SW 1271 (cell line): ENCODE results near the gene MAMDC2.

ENCODE experiments used
- DNase-seq, 2 experiments: peaks; one replicate each; lab custom pipeline; 2025; lab: John Stamatoyannopoulos, UW

Gene MAMDC2

DNA sequence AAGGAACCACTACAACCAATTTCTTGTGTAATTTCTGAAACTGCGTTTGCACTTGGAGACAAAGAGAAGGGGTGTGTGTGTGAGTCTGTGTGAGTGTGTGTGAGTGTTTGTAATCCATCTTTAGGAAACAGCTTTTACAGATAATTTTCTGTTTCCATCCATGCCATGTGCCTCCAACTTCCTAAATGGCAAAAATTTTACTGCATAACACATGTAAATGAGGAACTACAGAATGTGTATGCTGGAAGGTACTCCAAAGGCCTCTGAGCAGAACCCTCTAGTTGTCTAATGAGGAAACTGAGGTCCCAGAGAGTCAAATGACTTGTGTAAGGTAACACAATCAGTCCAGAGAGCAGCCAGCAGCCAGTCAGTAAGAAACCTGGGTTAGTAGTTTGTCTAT, 20.8 kb downstream of the MAMDC2 start:
- DNase-seq: no peak

DNA sequence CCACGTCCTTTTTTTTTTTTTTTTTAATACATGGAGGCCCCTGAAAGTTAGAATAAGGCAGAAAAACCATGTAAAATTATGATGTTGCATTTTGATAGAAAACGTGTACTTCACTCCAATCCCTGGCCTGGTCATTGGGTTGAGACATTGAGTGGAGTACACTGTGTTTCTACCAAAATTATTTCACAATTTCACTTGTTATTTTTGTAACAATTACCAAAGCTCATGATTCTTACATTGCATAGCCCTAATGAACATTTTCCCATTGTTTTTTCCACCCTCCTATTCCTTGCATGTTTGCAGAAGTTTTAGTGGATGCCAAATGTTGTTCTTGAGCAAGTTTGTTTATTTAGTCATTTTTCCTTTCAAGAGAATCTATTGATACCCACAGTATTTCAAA, 21.9 kb downstream of the MAMDC2 start:
- no peak for DNase-seq

DNA sequence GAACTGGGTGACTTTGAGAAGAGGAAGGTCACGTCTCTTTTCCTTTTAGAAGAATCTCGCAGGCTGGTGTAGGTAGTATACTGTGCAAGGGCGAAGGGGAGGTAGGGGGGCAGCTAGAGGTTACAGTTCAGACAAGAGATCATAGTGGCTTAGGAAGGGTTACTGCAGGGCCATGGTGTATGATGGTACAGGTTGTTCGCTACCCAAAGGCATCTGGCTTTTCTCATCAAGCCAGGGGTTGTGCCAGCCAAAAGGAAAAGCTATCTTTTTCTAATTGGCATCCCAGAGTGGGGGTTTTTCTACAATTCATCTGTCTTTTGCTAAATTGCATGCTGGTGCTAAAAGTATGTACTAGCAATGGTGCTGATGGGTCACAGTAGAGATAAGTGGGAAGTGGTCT, 22.8 kb downstream of the MAMDC2 start:
- no peak for DNase-seq

DNA sequence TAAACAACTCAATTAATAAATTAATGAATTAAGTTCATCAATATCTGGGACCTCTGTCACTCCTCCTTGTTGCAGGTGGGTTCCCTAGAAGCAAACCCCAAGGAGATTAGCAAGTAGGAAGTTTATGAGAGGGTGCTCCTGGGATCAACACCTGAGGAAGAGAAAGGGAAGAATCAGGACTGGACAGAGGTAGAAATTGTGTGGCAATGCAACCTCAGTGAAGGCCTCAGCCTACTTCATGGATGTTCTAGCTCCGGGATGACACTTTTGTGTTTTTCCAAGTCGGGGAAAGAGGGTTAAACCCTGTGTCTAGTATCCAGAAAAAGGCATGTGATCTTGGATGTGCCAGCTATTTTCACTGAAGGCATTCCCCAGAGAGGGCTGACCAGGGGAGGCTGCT, 23.2 kb downstream of the MAMDC2 start:
- DNase-seq: no peak

DNA sequence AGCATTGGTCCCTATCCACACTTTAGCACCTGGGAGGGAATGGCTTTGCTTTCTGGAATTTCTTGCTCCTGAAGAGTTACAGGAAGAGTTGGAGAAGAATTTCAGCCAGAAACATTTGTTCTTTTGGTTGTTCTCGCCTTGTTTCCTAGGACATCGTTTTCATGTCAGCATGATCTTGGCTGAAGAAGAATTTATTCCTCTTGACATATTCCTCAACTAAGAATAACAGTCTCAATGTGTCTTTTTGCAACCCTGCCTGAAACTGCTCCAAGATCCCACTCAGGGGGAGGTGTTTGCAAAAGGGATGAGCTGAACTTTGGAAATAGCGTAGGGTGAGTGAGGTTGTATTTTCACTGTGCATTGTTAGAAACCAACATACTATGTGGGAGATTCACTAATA, 26.1 kb downstream of the MAMDC2 start:
- no peak for DNase-seq

DNA sequence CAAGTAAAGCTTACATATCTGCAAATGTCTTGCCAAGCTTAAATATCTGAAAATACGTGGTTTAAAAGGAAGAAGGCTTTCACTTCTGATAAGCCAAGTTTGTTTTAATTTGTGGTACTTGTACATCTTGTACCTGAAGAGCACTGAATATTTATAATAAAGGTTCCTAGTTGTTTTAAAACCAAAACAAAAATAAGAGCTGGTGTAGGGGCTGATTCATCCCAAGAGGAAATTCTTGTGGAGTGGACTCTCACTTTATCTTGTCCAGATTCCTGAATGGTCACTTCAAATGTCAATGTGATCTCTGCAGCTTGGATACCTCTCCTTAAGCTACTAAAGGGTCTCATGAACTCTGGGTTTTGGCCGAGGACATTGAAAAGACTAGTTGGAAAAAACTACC, 29.5 kb downstream of the MAMDC2 start:
- no peak for DNase-seq

DNA sequence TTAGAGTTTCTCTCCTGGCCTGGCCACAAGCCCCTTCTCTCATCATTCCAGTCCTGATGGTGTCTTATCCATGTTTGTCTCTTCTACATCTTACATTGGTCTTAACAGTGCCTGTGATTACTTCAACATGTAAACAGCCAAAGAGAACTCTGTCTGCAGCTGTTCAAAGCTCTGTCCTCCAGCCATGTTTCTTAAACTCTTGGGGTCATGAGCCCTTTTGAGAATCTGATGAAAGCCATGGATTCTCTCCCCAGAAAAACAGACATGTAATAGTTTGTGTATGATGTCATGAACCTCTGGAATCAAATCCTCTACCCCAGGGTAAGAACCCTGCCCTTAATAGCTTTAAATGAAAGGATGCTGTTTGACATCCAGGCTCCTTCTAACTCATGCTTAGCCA, 30.1 kb downstream of the MAMDC2 start:
- no peak for DNase-seq

DNA sequence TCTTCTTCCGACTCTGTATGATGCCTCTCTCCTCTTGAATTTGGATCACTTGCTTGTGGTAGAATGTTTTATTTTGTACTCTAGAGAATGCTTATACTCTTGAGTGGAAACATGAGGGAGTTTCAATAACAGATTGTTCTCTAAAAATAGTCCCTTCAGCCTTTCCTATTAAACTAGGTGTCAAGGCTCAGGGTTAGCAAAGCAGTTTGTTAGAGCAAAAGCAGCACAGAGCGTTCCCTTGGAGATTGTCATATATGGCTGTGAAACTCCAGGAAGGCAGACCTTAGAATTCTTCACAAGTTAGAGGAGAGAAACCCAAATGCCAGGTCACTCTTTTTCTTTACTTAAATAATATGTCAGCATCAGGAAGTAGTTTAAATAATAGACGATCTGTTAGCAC, 33.0 kb downstream of the MAMDC2 start:
- DNase-seq: no peak

DNA sequence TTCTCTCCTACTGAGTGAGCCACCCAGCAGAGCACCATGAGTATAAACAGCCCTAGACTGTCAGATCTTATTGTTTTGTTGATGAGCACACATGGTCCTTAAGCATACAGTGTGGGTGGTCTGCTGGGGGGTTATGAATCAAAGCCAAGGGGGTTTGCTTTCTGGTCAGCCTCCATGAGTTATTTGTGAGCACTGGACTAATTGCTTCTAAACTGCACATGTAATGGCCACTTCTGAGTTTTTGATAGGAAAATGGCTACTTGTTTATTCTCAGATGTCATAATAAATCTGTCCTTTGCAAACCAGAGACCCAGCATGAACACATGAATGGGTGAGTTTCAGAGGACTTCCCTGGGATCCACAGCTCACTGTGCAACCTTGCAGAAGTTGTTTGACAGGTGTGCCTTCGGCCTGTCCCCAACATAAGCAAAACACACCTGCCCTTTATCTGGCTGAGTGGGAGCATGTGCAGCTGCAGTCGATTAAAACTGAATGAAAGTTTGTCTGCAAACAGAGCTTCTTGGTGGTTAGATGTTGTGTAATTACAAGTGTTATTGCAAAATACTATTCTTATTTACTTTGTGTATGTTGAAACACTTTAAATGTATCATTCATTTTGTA, 35.9 kb downstream of the MAMDC2 start:
- no peak for DNase-seq

DNA sequence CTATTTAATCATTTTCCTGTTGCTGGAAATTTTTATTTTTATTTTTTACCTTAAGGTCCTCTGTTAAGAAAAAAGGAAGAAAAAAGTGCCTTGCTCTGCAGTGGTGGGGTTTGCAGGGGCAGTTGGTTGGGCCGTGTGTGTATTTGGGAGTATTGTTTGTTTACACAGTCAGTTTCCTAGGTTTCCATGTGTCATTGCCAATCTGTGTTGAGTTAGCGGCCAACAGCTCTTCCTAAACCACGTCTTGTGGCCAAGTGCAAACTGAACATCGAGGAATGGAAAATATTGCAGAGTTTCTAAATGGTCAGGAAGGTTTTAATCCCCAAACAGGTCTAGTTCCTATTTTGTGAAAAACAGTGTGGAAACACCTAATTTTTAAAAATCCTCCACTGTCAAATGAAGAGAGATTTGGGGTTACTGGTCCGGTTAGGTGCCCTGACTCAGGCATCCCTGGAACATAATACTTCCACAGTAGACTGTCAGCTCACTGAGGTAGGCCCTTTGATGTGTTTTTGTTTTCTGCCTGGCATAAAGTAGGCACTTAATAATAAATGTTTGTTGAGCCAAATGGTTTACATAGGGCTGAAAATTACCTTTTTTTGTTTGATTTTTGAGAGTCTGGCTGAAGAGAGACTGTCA, 37.0 kb downstream of the MAMDC2 start:
- no peak for DNase-seq

DNA sequence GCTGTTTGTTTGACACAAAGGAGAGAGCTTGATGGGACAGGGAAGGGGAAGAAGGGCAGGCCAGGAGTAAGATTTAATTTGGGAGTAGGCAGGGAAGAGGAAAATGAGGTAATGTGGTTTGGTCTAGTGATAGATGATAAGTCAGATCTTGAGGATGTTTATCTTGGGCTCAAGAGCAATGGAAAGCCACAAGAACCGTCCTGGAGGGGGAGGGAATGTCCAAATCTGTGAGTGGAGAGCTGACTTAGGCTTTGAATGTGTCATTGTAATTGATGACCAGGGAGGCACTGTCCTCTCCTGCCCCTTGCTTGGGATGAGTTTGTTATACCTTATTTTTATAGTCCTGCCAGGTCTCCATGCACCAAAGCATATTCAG, 37.5 kb downstream of the MAMDC2 start:
- DNase-seq: no peak

DNA sequence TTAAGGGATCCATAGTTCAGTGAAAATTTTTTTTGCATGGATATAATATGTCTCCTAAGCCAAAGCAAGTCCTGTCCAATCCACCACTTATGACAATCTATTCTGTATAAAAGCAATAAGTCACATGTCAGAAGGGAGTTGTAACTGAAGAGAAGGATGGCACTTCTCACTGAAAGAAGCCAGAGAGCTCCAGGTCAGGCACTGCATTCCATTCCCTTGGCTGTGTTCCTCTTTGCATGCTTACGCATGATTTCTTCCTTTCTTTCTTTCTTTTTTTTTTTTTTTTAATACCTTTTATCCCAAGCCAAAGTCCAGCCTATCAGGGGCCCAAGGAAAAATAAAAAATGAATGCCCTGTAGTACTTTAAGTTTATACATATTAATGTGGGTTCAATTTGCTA, 39.8 kb downstream of the MAMDC2 start:
- DNase-seq: no peak

DNA sequence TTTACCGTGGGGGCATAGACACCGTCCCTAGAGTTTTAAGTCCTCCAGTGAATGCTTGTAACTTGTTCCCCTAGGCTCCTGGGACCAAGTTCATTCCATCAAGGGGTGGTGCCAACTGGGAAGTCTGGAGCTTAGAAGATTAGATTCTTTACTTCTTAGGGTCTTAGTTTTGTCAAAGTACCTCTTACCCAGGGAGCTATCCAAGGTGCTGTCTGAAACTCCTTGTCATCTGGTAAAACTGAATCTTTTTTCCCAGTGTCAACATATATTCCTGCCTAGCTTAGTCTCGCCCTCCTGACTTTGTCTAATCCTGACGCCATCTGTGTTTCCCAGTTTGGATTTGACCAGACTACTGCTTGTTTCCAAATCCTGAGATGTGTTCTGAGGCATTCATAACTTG, 41.6 kb downstream of the MAMDC2 start:
- DNase-seq: no peak

DNA sequence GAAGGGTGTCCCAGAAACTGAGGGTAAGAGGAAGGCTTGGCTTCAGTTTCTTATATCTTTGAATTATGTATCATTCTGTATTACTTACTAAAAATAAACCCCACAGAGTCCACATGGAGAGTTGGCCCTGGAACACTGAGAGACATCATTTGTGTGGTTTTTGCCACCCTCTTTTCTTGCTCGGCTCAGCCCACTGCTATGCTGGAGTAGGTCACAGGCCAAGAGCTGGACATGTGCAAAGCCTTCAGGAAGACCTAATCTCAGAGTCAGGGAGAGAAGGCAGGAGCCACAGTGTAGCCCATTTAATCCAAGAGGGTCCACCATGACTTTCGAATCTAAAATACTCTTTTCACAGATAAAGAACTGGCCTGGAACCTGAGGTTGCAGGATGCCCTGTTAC, 47.5 kb downstream of the MAMDC2 start:
- no peak for DNase-seq

DNA sequence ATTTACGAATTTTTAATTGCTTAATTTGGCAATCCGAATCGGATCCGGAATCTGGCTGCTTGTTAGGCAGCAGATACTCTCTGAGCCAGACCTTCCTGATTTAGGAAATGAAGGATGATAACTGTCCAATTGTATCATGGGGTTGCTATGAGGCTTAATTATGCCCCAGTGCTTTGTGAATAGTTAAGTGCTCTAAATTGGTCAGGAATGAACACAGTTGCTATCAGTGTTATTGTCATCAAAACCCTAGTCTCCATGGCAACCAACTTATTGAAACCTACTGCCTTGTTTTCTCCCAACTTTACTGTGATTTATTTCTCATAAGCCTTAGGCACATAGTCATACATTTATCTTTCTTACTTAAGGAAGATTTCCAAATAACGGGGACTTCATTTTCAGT, 47.9 kb downstream of the MAMDC2 start:
- DNase-seq: no peak

DNA sequence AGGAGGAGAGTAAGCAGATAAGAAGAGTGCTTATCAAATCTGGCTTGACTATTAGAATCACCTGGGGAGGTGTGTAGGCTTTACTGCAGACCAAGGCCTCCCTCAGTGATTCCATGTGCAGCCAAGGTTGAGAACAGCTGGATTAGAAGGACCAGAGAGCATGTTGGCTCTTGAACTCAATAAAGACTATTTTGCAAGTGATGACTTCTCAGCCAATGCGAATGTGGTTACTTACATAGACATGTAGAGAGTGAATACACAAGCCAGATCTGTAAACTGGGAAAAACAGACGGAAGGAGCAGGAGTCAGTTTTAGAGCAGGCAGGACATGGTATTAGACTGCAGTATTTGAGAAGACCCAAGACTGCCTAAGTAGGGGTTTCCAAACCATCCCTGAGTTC, 48.5 kb downstream of the MAMDC2 start:
- no peak for DNase-seq

DNA sequence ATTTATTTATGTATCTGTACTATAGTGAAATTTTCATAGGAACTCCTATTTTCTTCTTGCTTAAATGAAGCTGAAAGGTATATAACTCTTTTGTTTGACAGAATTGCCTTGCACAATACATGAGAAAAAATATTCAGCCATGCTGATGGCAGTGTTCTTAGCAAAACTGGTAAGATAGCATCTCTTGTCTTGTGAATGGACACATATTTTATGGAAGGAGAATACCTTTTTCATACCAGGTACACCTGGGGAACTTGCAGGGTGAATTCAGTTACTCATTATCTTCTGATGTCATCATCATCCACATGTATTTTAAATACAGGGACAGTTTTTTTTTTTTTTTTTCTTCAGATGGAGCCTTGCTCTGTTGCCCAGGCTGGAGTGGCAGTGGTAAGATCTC, 49.4 kb downstream of the MAMDC2 start:
- DNase-seq: no peak

DNA sequence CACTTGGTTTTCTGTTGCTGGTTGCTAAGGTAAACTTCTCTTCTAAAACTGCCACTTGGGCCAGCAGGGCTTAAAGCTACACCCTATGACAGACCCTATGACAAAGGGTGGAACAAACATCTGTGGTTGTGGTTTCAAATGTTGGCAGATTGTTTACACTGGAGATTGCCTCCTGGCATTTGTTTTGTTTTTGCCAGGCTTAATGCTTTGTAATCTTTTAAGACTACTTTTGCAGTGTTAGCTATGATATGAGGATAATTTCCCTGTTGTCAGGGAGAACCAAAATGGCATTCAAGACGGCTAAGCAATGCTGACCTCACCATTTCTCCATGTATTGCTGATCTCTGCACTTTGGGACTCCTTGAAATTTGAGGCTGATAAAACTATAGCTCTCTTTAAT, 50.3 kb downstream of the MAMDC2 start:
- DNase-seq: no peak

DNA sequence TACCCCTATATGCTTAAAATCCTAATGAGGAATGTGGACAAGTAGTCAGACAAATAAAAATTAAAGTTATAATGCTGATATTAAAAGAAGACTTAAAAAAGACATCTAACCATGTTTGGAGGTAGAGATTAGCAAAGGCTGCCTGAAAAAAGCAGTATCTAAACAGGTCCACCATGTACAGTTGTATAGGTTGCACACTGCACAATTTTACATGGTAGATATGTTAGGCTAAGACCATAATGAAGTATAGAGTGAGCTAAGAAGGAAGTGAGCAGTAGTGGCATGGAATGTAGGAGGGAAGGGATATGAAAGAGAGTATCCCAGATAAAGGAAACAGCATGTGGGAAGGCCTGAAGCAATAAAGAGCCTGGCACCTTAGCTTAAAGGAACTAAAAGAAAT, 51.1 kb downstream of the MAMDC2 start:
- DNase-seq: no peak

DNA sequence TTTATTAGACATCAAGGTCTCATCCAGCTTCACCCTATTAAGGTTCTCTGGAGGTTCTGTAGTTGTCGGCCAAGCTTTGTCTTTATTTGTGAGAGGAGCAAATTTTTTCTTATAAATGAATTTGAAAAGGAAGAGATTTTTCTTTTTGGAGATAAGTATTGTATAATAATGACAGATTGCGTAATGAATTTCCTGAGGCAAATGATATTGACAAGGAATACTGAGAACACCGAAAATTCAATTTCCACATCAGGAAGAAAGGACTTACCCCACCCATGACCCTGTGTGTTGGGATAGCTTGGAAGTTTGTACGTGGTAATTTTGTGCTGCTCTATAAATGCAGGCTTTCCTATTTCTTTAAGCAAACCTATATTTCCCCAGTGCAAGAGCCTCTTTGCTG, 53.5 kb downstream of the MAMDC2 start:
- no peak for DNase-seq

DNA sequence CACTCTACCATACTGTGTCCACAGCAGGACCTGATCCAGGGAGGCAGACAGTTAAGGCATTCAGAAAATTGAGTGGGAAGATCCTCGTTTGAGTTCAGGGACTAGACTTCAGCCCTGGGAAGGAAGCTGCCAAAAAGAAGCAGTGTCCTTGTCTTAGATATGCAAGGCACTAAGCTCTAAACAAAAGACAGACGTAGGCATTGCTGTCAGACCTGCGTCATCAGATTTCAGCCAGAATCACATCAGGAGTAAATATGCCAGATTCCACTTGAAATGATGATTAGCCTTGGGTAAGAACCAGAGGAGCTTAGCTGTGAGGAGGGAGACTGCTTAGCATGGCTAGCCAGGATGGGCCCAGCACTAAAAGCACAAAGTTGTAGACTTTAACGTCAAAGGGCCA, 56.7 kb downstream of the MAMDC2 start:
- no peak for DNase-seq

DNA sequence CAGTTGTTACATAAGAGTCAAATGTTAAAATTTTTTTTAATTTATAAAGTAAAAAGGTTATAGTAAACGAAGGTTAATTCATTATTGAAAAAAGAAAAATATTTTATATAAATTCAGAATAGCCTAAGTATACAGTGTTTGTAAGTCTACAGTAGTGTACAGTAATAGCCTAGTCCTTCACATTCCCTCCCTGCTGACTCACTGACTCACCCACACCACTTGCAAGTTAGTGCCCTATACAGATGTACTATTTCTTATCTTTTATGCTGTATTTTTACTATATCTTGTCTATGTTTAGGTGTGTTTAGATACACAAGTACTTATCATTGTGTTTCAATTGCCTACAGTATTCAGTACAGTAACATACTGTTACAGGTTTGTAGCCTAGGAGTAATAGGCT, 57.6 kb downstream of the MAMDC2 start:
- DNase-seq: no peak

DNA sequence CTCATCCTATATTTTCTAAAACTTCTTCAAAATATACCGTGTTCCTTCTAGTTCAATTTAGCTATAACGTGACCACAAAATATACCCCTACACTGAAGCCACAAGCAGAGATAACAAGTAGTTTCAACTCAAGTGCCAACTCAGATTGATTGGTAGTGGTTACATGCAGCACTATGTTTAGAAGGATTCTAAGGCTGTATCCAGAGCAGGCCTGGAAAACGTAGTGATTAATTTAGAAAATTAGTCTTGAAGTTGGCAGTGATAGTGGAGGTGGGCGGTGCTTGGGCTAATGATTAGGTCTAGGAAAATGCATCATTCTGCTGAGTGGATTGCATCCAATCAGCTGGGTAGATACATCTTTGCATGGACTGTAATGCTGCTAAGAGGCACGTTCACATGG, 61.5 kb downstream of the MAMDC2 start:
- DNase-seq: no peak

DNA sequence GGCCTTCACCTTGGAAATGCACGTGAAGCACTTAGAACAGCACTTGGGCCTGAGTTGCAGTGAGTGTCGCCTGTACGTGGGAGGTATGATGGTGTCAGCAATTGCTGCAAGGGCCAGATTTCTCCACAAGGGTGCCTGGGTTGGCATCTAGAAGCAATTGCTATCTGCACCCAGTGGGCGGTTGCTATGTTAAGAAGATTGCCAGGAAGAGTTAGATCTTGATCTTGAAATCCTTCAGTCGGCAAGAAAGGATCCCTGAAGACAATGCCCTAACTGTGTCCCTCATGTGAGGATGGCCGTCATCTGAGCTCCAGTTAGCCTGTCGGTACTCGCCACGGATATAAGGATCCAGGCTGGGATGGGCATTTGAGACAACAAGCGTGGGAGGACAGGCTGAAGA, 62.9 kb downstream of the MAMDC2 start:
- DNase-seq: no peak

DNA sequence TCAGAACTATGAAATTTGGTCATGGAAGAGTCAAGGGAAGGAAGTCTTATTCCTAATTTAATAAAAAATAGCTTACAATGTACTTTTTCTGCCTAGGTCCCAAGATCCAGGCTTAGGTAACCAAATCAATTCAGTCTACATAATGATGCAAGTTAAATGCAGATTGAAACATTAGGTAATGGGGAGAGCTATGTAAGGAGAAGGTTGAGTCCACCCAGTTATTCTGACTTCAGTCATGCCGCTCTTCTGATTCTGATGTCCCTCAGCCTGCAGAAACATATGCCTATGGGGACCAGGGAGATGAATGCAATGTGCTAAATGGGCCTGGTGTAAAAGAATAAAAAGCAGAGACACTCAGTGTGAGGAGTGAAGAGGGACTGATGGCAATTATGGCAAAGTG, 63.9 kb downstream of the MAMDC2 start:
- DNase-seq: no peak
